Rectal smooth muscle tissue (tissue), 1 donor: ENCODE measurements around the gene MBLAC2.
A peak's percentile ranks its signal among the peaks of the same experiment; 100 is the strongest.

Experiments used
- H3K27ac ChIP-seq: one replicate; pipeline ENCODE4 v1.7.0; 2013; ENCODE audit warnings: low read depth, low read length, inconsistent platforms
- H3K27me3 ChIP-seq: one replicate; pipeline ENCODE4 v1.7.0; 2013; ENCODE audit warnings: low read length; ENCODE audit not compliant: control insufficient read depth, insufficient read depth
- H3K36me3 ChIP-seq: one replicate; pipeline ENCODE4 v1.7.0; 2013; ENCODE audit warnings: low read length; ENCODE audit not compliant: control insufficient read depth, insufficient read depth
- H3K4me1 ChIP-seq: one replicate; pipeline ENCODE4 v1.7.0; 2013; ENCODE audit warnings: low read length; ENCODE audit not compliant: control insufficient read depth, insufficient read depth
- H3K4me3 ChIP-seq: one replicate; pipeline ENCODE4 v1.7.0; 2013; ENCODE audit warnings: low read length
- H3K9ac ChIP-seq: one replicate; pipeline ENCODE4 v1.7.0; 2013; ENCODE audit warnings: low read length

The MBLAC2 gene

DNA sequence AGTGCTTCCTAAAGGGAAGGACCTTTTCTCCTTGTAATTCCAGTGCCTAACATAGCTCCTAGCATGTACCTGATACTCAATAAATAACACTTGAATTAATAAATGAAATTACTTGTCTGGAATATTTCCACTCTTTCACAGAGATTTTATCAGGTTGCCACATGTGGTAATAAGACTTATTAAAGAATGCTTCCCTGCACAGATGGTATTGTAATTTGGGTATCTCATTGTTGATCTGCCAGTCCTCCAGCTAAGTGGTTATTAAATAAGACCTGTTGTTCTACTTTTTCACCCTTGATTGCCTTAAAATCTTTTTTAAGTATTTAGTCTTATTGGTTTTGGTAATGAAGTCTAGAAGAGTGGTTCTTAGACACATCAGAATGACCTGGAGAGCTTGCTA, 36.9 kb downstream of the MBLAC2 start:
- Histone ChIP-seq H3K9ac (no peak overlapping the region), H3K4me1 (no peaks in the 10 kb centered on the region), H3K27me3 (no peaks in the 10 kb centered on the region), H3K27ac (no peak overlapping the region), H3K36me3 (no peaks in the 10 kb centered on the region), H3K4me3 (no peak overlapping the region)

DNA sequence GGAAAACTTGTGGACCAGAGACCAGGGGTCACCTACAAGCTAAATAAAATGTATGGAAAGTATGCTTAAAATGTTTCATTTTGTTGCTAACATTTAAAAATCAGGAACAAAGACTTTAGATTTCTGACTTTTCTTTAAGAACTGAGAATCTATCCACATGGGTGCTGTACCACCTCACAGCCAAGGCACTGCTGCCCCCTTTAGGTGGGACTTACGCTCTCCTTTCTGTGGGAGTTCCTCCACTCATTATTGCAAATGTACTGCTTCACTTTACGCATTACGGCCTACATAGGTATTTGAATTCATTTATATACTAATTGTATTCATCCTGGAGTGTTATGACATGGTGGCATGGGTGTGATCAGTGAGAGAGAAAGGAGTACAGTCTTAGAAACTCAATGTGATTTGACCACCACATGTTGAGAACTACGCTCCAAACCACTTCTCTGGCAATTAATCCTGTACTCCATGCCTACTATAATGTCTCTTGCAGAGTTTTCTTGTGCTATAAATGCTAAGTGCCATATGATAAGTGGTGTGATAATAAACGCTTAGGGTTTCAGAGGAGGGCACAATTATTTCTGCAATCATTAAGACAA, 40.4 kb downstream of the MBLAC2 start:
- H3K27ac ChIP-seq: no peak overlapping the region
- H3K9ac ChIP-seq: no peak overlapping the region
- no peaks in the 10 kb centered on the region for H3K4me1 ChIP-seq
- H3K27me3 ChIP-seq: no peaks in the 10 kb centered on the region
- no peaks in the 10 kb centered on the region for H3K36me3 ChIP-seq
- no peak overlapping the region for H3K4me3 ChIP-seq

DNA sequence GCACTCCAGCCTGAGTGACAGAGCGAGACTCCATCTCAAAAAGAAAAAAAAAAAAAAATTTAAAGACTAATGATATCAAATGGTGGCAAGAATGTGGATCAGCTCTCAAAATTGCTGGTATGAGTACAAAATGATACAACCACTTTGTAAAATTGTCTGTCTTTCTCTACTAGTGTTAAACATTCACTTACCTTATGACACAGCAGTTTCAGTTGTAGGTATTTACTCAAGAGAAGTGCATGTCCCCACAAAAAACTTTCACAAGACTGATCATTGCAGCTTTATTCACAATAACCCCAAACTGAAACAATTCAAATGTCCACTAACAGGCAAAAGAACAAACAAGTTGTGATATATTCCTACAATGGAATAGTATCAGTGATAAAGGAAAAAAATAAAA, 50.3 kb downstream of the MBLAC2 start:
- Histone ChIP-seq H3K4me3 (no peak overlapping the region), H3K27me3 (no peaks in the 10 kb centered on the region), H3K4me1 (no peaks in the 10 kb centered on the region), H3K27ac (no peak overlapping the region), H3K36me3 (no peaks in the 10 kb centered on the region), H3K9ac (no peak overlapping the region)

DNA sequence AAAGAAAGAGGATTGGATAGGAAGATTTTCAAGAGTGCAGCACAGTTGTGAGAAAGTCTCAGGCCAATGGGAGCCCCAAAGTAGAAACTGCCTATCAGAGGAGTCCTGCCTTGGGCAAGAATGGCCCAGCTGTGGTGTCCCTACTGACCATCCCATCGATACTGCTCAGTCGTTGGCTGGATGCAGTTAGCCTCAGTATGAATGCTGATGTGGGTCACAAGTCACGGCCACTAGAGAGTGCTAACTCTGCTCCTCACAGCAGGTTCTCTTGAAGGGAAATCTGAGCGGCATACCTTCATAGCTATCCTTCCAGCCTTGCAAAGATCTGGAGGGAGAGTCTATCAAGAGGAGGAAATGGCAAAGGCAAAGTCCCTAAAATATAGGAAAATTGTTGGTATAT, 53.4 kb downstream of the MBLAC2 start:
- no peaks in the 10 kb centered on the region for H3K36me3 ChIP-seq
- no peak overlapping the region for H3K9ac ChIP-seq
- H3K27ac ChIP-seq: no peak overlapping the region
- no peak overlapping the region for H3K4me3 ChIP-seq
- H3K4me1 ChIP-seq: no peaks in the 10 kb centered on the region
- no peaks in the 10 kb centered on the region for H3K27me3 ChIP-seq

GRCh38 chr5:90418214-90418613, 56.4 kb downstream of the MBLAC2 start:
- H3K27me3 ChIP-seq: no peaks in the 10 kb centered on the region
- H3K4me1 ChIP-seq: no peaks in the 10 kb centered on the region
- H3K36me3 ChIP-seq: no peaks in the 10 kb centered on the region
- H3K27ac ChIP-seq: no peak overlapping the region
- H3K4me3 ChIP-seq: no peak overlapping the region
- H3K9ac ChIP-seq: no peak overlapping the region

- Histone ChIP-seq H3K4me3 (peak overlapping the region; percentile 85), H3K36me3 (no peaks in the 10 kb centered on the region), H3K27me3 (no peaks in the 10 kb centered on the region), H3K9ac (peak overlapping the region; percentile 96), H3K4me1 (peaks cover 3% of the 10 kb centered on the region), H3K27ac (peak overlapping the region; percentile 94)
Measured at GRCh38 chr5:90410178-90410762, 64.3 kb downstream of the MBLAC2 start.

DNA sequence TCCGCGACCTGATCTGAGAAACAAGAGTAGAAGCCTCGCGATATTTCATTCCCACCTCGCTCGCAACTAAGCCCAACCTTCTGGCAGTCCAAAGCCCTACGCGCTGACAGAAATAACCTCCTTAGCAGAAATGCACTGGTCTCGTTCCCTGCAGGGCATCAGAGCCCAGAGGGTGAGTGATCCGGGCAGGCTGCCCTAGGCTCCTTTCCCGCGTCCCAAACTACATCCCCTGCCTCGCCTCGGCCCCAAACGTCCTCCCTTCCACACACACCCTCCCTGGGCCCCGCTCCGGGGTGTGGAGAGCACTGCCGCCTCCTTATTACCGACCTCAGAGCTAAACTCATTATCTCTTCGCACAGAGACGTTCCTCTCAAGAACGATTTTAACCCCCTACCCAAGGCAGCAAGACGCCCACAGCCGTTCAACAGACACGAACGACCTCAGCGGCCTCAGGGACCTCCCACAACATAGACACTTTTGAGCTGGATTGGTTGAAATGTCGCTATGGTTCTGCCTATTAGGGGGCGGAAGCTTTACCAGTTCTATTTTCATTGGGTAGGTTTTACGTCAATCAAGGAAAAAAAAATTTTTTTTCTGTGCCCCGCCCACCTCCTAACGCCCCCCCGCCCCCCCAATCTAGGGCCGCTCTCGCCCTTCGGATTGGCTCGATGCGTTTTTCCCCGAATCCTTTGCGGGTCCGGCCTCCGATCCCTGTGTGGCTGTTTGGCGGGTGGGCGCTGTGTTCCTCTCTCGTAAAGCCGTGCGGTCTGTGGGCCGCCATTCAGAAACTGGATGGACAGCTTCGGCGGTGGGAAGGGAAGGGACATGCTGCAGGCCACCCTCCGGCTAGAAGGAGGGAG, 65.0 kb downstream of the MBLAC2 start, which contains the start of gene CETN3:
Gene CETN3 (minus strand): TSS at position 439 of the 860 bp plus-strand sequence. CDS start 95 bp downstream, at position 344.
- H3K9ac ChIP-seq: peak within 1 kb of the TSS; percentile 99
- H3K27ac ChIP-seq: peak within 1 kb of the TSS; percentile 98
- H3K36me3 ChIP-seq: no peaks in the 10 kb centered on the region
- H3K4me3 ChIP-seq: peak within 1 kb of the TSS; percentile 94
- H3K27me3 ChIP-seq: no peaks in the 10 kb centered on the region
- peaks cover 3% of the 10 kb centered on the region for H3K4me1 ChIP-seq

DNA sequence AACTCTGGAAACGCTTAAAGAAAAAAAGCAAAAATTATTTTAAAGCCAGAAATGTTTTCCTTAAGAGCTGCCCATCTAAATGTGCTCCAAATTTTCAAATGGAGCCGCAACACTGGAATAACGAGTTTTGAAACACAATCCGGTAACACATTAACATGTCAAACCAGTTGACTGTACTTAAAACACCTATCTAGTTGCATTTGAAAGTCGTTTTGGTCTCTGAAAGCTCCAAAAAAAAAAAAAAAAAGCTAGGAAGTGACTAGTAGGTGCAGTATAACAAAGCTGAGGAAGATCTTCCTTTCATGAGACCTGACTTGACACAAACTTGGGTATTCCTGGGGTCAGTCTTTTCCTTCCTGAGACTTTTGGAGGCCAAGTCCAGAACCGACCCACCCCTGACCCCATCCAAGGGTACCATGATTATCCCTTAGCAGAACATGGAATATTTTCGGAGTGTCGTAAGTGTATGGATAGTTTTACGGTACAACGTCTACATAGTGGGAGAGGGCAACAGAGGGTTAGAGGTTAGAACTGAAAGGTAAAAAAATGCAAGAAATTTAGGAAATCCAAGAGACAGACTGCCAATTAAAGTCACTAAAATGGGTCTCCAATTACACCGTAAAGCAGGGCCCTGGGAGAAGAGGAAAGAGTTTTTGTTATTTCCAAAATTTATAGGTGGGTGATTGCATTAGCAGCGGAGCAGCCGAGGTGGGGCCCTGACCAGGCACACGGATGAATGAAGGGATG, 65.8 kb downstream of the MBLAC2 start:
- H3K4me1 ChIP-seq: peaks cover 3% of the 10 kb centered on the region
- H3K4me3 ChIP-seq: peak overlapping the region; percentile 94
- H3K27ac ChIP-seq: peak overlapping the region; percentile 98
- no peaks in the 10 kb centered on the region for H3K36me3 ChIP-seq
- H3K9ac ChIP-seq: peak overlapping the region; percentile 99
- H3K27me3 ChIP-seq: no peaks in the 10 kb centered on the region
